AG04449 (cell line): Measurements from ENCODE around the gene ATOSA.

Source experiments
- CTCF ChIA-PET: fragments of 350-600 bp; formaldehyde crosslinking; extraction: SDS; loops from one replicate; lab custom pipeline; 2021; ENCODE audit warnings: antibody characterized with exemption; lab: Yijun Ruan, JAX
- POLR2A ChIA-PET: fragments of 400-600, 350-600 bp; formaldehyde crosslinking; extraction: SDS; loops from one replicate; lab custom pipeline; 2020; ENCODE audit warnings: antibody characterized with exemption, inconsistent platforms; lab: Yijun Ruan, JAX
- DNase-seq: peaks from one replicate; pipeline ENCODE4 v3.0.0-alpha.2; 2010; ENCODE audit warnings: low read depth, low spot score
- H3K4me3 ChIP-seq: 2 replicates; pipeline ENCODE4 v1.5.1; 2011; ENCODE audit warnings: low read depth, mild to moderate bottlenecking, control low read depth, low read length
- CTCF ChIP-seq: IDR thresholded peaks from one replicate; pipeline ENCODE4 v1.5.1; 2011; ENCODE audit warnings: mild to moderate bottlenecking, moderate library complexity, low read length, control low read depth, inconsistent platforms; ENCODE audit not compliant: insufficient read depth; ENCODE audit errors: missing control alignments

The ATOSA gene

DNA sequence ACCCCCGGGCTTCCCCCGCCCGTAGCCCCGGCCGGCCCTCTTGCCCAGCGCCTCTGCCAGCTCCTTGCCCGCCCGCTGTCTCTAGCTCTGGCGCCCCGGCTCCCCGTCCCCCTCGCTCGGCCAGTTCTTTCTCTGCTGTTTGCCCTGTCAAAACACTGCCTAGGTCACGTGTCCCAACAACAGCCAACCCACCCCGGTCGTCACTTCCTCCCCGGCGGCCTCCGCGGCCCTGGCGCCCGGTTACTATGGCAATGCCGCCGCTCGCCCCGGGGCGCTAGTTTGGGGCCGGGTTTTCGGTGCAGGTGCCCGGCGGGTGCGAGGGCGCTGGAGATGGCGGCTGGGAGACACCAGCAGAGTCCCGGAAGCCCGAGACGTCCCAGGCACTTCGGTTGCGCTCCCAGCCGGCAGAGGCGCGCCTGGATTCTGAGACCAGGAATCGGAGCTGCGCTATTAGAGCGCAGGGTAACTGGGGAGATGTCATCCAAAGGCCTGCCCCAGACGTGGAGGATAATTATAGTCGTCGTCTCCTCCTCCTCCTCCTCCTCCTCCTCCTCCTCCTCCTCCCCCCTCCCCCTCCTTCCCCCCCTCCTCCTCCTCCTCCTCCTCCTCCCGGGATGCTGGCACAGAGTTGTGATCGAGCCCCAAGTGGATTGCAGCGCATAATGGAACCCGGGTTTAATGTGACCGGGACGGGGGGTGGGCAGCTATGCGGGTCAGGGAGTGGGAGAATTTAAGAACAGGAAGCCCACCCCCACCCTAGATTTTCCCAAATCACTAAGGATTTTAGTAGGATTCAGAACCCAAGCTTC lies at the start of gene ATOSA:
TSS of gene ATOSA (minus strand) at position 157 of the 809 bp plus-strand sequence. CDS start 1,367 bp downstream, outside the sequence.
- DNase-seq, result peak; percentile 33
- POLR2A ChIA-PET, result interaction anchor here (0.7 to 0.9 kb wide), 3 partner anchors 9 to 20 kb away, joined by 3 to 4 read pairs (median 3); no protein-coding TSS in a partner anchor
- H3K4me3 ChIP-seq, result peak within 1 kb of the TSS; percentile 84
- TF ChIP-seq CTCF, result no peak
- CTCF ChIA-PET, result interaction anchor here (1.1 kb wide), 1 partner anchor 11 kb away, joined by 3 read pairs; no protein-coding TSS in a partner anchor

- no peak overlapping the region for H3K4me3 ChIP-seq
- no peak for TF ChIP-seq CTCF
- CTCF ChIA-PET, result interaction anchor here (7.7 kb wide), 1 partner anchor 471 kb away, joined by 256 read pairs; no protein-coding TSS in a partner anchor
- DNase-seq, result peak; percentile 10
- POLR2A ChIA-PET, result no interaction called here
These were observed 49.7 kb upstream of the ATOSA start for GRCh38 chr15:52728899-52729298.

- no peak overlapping the region for H3K4me3 ChIP-seq
- DNase-seq, result no peak
- no peak for TF ChIP-seq CTCF
- ChIA-PET CTCF (interaction anchor here (1.2 to 2.5 kb wide), 2 partner anchors 471 to 472 kb away, joined by 3 to 10 read pairs; no protein-coding TSS in a partner anchor), POLR2A (no interaction called here)
These were observed 48.6 kb upstream of the ATOSA start for GRCh38 chr15:52727815-52728214.

GRCh38 chr15:52726195-52726594 lies 47.0 kb upstream of the ATOSA start:
- DNase-seq, result no peak
- TF ChIP-seq CTCF, result no peak
- ChIA-PET CTCF (interaction anchor here (1.5 to 2.5 kb wide), 2 partner anchors 400 to 469 kb away, joined by 3 to 10 read pairs; no protein-coding TSS in a partner anchor), POLR2A (no interaction called here)
- H3K4me3 ChIP-seq, result no peak overlapping the region

GRCh38 chr15:52718551-52718950 lies 39.4 kb upstream of the ATOSA start:
- POLR2A ChIA-PET, result no interaction called here
- no peak for DNase-seq
- CTCF ChIA-PET, result interaction anchor here (1.5 kb wide), 1 partner anchor 12 kb away, joined by 4 read pairs; no protein-coding TSS in a partner anchor
- no peak for TF ChIP-seq CTCF
- H3K4me3 ChIP-seq, result no peak overlapping the region

GRCh38 chr15:52717924-52718323 lies 38.7 kb upstream of the ATOSA start:
- CTCF ChIA-PET, result interaction anchor here (1.5 to 1.7 kb wide), 2 partner anchors 12 to 18 kb away, joined by 3 to 4 read pairs; no protein-coding TSS in a partner anchor
- POLR2A ChIA-PET, result interaction anchor here (0.7 kb wide), 1 partner anchor 74 kb away, joined by 3 read pairs; no protein-coding TSS in a partner anchor
- no peak for TF ChIP-seq CTCF
- DNase-seq, result no peak
- no peak overlapping the region for H3K4me3 ChIP-seq
